GM21390 (cell line): ENCODE data around the gene GBP6.
"Not testable (repeated sequence)": the region's sequence is repeated elsewhere in the genome, so short reads cannot be mapped to it uniquely, and the experiment has no call there.

Experiments used
- ATAC-seq: cut with Tn5 transposase; IDR thresholded peaks from one replicate; pipeline ENCODE4 v1.9.1; 2021; ENCODE audit not compliant: unreplicated experiment

Gene GBP6, protein sequence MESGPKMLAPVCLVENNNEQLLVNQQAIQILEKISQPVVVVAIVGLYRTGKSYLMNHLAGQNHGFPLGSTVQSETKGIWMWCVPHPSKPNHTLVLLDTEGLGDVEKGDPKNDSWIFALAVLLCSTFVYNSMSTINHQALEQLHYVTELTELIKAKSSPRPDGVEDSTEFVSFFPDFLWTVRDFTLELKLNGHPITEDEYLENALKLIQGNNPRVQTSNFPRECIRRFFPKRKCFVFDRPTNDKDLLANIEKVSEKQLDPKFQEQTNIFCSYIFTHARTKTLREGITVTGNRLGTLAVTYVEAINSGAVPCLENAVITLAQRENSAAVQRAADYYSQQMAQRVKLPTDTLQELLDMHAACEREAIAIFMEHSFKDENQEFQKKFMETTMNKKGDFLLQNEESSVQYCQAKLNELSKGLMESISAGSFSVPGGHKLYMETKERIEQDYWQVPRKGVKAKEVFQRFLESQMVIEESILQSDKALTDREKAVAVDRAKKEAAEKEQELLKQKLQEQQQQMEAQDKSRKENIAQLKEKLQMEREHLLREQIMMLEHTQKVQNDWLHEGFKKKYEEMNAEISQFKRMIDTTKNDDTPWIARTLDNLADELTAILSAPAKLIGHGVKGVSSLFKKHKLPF

DNA sequence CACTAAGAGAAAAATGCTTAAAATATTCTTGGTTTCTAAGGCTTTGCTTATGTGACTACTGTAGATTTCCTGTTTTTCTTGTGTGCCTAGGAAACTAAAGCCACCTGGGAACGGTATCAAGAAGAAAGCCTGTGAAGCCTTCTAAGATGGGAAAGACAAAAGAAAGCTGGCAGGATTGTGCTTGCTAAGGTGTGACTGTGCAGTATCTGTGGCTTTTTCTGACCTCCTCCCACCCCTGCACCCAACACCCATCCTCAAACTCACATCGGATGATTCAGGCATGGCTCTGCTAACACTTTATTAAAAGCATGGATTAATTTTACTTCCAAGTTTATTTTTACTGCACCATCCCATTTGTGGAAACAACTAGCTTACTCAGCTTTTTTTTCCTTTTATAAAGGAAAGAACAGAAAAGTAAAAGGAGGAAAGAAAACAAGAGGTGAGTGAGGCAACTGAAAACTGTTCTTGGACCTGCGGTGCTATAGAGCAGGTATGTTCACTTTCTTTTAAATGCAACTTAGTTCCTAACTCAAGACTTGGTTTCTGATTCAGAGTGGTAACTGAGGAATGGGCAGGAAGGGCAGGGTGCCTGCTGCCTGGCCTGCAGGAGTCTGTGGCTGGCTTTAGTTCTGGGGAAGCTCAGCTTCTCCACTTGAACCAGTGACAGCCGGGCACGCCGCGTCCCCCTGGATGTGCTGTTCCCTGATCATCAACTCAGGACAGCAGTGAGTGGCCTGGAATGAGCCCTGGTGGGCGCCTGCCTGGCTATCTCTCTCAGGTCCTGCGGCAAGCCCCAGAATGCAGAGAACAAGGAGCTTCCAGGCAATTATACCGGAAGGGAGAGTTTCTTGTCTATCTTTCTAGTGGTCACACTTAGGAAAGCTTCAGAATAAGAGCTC, at the start of gene GBP6:
GBP6 (plus strand) TSS at position 422 of the 899 bp plus-strand sequence. CDS start 4,493 bp downstream, outside the sequence.
- peak; percentile 28 for ATAC-seq

DNA sequence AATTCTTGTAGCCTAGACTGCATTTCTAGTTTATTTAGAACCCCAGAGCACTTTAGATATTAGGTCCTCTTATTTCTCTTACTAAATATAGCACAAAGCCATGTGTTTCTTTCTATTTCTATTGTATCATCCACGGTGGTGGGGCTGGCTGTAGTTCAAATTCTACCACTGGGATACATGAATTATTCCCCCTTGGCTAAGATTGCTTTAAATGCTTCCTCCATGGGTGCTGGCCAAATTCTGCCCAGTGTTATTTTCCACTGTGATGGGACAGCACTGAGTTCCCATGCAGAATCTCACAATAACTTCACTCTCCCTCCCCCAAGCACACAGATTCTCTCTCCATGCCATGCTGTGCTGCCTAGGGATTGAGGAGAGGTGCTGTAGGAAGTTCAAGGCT, 41.5 kb upstream of the GBP6 start:
- ATAC-seq = no peak

DNA sequence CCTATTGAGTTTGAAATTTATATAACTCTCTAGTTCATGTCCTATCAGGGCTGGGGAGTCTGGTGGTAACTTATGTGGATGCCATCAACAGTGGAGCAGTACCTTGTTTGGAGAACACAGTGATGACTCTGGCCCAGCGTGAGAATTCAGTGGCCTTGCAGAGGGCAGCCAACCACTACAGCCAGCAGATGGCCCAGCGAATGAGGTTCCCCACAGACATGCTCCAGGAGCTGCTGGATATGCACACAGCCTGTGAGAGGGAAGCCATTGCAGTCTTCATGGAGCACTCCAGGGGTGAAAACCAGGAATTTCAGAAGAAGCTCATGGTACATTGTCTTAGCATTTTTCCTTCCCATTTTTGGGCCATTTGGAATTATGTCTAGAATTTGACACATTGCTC, 32.0 kb upstream of the GBP6 start:
- no peak for ATAC-seq

DNA sequence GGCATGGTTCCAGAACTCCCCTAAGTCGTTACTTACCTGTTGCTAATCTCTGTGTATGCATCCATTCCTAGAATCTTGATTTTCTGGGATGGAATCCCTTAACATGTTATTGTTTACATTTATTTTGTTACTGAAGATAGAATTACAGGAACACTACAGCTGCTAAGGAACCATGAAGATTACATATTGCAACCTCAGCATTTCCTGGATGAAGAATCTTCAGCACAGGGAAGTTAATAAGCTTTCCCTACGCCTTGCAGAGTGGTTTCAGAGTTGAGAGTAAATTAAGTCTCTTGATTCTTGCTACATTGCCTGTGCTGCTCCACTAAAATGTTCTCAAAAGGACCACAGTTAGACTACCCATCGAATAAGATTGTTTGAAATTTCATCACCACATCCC, 31.4 kb upstream of the GBP6 start:
- ATAC-seq = no peak

DNA sequence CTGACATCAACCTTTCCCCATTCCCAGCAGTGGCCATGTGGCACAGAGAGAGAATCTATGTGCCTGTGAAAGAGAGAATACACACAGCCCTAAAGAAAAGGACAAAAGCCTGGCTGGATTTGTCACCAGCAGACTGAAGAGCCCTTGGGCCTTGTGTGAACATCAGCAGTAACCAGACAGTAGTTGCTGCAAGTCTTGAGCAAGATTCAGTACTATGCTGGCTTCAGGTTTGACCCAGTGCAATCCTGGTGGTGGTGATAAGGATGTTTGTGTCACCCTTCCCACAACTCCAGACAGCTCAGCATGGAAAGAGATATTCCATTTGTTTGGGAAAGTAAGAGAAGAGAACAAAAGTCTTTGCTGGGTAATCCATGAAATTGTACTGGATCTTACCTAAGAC, 28.4 kb upstream of the GBP6 start:
- ATAC-seq = no peak

DNA sequence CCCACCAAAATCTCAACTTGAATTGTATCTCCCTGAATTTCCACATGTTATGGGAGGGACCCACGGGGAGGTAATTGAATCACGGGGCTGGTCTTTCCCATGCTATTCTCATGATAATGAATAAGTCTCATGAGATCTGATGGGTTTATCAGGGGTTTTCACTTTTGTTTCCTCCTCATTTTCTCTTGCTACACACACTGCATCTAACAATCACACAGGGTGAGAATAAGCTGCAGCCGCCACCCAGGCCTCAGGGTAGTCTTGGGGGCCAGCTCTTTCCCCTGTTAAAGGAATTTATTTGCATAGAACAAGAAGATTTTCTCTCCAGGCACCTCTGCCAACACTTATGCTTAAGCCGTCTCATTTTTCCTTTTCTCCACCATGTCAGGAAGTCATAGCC, 26.0 kb upstream of the GBP6 start:
- ATAC-seq = no peak

DNA sequence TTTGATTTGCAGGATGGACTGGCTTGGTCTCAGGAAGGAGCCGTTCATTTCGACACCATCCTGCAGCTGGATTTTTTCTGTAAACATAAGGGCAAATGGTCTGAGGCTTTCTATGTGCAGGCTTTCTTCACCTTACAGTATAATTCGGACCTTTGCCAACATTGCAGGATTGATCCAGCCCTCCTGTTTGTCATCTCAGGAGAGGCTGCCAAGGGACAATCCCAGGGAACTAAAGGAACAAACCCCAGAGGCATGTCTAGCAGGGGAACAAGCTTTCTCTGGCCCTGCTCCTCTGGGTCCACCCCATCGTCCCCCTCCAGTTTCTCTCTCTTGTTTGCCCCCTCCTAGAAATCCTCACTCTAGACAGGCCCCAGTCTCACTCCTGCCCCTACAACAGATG, 24.8 kb upstream of the GBP6 start:
- no peak for ATAC-seq

DNA sequence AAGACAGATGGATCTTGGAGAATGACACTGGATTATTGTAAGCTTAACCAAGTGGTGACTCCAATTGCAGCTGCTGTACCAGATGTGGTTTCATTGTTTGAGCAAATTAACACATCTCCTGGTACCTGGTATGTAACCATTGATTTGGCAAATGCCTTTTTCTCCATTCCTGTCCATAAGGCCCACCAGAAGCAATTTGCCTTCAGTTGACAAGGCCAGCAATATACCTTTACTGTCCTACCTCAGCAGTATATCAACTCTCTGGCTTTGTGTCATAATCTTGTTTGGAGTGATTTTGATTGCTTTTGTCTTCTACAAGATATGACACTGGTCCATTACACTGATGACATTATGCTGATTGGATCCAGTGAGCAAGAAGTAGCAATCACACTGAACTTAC, 18.4 kb upstream of the GBP6 start:
- ATAC-seq = not testable (repeated sequence)

DNA sequence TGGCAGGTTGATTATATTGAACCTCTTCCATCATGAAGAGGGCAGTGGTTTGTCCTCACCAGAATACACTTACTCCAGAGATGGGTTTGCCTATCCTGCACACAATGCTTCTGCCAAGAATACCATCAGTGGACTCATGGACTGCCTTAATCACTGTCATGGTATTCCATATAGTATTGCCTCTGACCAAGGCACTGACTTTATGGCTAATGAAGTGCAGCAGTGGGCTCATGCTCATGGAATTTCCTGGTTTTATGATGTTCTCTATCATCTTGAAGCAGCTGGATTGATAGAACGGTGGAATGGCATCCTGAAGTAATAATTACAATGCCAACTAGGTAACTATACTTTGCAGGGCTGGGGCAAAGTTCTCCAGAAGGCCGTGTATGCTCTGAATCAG, 16.6 kb upstream of the GBP6 start:
- ATAC-seq = no peak

DNA sequence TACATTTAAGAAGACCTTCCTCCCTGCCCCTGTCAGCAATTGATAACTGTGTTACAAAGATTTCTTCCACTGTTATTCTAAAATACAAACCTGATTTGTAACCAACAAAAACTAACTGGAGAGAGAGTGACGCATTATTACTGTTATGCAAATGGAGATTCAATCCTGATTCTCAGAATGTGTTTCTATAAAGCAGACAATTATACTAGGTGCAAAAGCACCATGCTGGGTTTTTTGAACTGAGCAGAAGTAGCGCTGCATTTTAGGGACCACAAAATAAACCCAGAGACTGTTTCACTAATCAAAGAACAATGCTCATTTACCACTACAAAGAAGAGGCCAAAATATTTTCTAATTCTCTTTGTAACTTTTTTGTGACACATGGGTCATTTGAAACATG, 13.6 kb upstream of the GBP6 start:
- peak; percentile 65 for ATAC-seq

DNA sequence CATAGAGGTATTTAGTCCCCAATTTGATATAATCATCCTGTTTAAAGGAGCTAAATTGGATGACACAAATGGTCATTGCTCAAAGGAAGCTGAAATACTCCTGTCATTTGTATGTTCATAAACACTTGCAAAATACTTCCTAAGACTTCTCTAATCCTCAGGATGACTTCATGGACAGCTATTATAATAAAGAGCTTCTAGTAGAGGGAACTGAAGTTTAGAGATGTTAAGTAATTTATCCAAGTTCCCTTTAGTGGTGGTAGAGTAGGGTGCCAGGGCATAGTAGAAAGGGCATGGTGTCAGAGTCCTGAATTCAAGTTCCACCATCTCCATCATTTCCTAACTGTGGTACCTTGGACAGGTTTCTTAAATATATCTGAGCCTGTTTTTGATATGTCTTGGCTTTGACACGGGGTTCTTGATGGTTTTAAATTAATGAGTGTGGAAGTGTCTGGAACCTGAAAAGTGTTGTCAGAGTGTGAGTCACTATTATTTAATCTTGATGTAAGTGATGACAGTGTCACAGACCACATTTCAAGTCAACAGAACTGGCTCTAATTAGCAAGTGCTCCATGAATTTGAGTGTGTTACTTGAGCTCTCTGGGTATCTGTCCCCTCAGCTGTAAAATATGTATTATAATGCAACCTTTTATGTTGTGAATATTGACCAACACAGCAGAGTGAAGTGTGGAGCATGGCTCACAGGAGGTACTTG, 12.1 kb upstream of the GBP6 start:
- ATAC-seq = no peak

DNA sequence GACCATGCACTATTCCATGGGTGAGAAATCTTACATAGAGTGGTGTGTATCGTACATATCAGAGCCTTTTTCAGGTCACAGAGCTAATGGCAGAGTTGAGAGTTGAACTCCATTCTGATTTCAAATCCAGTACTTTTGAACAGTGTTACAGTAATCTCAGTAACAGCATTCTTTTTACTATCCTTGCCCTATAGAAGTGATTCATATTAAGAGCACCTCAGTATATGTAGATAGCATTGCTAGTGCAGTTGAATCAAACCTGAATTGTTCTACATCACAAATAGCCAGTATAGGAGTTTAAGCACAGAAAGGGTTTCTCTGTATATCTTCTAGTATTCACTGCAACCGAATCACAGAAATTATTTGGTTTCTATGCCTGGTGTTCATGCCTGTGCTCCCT, 11.4 kb upstream of the GBP6 start:
- no peak for ATAC-seq

DNA sequence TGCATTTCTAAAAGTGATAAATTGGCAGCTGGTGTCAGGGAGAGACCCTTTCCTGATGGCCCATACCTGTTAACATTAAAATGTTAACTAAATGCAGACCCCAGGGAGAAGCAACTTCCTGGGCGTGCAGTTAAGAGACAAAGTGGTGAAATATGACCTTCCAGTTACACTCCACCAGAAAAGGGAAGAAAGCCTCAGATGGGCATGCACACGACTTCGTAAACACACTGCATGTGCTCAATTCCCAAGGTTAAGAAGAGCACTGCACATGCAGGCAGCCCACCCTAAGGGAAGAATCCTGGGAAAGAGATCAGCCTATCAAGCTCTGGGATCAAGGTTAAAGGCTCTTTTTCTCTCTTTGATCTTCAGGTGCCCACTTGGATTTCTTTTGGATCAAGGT, 9.7 kb upstream of the GBP6 start:
- ATAC-seq = no peak

DNA sequence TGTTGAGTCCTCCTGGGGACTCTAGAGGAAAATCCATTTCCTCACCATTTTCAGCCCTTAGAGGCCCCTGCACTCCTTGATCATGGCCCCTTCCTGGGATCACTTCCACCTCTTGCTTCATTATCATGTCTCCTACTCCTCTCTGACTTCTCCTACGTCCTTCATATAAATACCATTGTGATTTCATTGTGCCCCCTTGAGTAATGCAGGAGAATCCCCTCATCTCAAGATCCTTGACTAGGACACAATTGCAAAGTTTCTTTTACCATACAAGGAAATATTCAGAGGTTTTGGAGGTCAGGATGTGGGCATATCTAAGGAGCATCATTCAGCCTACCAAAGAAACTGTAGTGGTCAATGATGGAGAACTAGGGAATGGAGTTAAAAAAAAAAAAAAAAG, 8.8 kb upstream of the GBP6 start:
- ATAC-seq = no peak

DNA sequence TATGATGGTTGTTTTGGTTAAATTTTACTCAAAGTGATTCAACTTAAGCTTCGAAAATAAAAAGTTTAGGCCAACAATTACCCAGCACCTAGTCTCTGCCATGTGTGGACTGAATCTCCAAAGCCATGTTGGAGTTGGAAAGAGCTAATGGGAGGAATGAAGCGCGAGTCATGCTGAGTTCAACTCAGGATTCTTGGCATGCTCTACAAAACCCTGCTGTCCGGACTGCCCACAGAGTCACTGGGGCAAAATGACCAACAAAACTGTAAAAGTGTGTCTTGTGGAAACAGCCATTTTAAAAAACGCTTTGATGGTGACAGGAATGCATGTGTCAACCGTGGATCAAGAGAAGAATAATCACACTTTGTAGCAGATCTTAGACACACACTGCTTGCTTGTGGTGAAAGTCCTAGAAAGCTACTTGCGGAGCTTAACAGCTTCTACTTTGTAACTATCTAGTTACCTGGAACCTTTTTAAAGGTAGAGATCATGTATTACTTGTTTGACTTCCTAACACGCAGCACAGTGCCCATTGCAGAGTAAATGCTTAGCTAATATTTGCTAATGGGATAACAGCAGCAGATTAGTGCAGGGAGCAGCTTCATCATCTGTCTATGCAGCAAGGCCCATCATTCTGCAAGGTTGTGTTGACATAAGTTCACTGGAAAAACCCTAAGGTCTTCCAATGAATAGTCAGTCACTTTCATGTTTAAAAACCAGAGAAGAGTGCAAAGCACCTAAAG, 7.0 kb upstream of the GBP6 start:
- ATAC-seq = no peak

DNA sequence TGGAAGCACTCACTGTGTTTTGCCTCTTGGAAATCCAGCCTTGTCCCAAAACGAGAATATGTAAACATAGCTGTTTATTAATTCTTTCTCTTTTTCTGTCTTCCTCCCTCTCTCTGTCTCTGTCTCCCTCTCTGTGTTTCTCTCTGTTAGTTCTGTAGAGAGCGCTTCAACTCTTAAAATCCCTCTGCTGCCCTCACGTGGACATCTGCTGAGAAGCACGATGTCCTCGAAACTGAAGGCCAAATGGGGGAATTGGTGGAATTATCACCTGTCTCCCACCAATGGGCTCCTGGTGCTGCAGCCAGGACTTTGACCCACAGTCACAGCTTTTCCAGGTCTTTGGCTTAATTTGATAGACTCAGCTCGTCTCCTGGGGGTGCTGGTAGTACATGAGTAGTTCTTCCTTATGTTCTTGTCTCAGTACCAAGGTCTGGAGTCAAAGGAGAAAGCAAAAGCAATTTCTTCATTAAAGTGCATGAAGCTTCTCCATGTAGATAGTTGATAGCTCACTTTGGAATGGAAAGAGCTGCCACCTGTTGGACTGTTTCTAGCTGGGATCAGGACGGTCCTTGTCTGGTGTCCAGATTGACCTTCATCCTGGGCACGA, 5.5 kb upstream of the GBP6 start:
- peak; percentile 66 for ATAC-seq

DNA sequence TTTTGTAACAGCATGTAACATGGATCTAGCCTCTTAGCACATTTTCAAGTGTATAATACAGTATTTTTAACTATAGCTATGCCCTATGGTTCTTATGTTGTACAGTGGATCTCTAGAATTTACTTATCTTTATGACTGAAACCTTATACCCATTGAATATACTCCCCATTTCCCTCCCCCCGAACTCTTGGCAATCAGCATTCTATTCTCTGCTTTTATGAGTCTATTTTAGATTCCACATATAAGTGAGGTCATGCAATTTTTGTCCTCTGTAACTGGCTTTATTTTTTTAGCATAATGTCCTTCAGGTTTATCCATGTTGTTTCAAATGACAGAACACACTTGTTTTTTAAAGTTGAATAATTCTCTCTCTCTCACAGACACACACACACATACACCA, 3.1 kb upstream of the GBP6 start:
- no peak for ATAC-seq

DNA sequence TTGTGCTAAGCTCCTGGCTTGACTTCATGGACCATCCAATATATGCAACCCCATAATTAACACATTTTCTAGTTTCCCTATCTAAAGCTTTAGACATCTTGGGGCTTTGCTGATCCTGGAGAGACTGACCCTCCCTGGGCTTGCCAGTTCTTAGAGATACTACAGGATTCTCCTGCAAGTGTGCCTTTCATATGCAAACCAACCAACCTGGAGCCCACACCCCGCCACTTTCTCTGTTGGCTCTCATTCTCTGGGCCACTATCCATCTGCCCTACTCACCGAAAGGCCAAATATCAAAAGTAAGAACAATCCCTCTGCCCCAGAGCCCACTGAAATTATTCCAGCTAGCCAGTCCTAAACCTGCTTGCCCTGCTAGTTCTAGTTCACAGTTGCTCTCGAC, 2.2 kb upstream of the GBP6 start:
- ATAC-seq = no peak

DNA sequence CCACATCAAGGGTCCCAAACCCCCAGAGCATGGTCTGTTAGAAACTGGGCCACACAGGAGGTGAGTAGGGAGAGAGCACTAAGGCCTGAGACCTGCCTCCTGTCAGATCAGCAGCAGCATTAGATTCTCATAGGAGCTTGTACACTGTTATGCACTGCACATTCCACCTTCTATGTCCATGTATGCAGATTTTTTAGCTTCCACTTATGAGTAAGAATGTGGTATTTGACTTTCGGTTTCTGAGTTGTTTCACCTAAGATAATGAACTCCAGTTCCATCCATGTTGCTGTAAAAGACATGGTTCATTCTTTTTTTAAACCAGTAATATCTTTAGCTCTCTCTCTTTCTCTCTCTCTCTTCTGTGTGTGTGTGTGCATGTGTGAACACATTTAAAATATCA, 663 bp upstream of the GBP6 start:
- ATAC-seq = peak; percentile 89

DNA sequence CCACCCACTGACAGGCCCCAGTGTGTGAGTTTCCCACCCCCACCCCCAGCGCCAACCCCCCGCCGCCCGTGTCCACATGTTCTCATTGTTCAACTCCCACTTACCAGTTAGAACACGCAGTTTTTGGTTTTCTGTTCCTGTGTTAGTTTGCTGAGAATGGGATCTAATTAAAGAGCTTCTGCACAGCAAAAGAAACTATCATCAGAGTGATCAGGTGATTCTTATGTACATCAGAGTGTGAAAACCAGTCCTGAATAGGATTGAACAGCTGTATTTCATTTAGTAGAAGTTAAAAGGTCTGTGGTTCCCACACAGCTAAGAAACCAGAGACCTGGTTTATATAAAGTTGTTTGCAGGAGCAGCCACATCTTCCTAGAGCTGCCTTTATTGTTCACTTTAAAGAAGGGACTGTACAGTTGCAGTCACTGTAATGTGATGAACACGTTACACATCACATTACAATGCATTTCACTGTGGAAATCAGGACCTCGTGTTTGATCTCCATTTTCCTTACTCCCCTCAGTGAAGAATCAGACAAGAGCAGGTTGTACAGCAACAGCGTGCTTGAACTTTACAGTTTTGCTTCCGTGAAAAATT, 1.2 kb downstream of the GBP6 start:
- ATAC-seq = no peak
